GM18505 (cell line): Measurements from ENCODE around the gene COMP.
"Not testable (repeated sequence)": the region's sequence is repeated elsewhere in the genome, so short reads cannot be mapped to it uniquely, and the experiment has no call there.

Source experiments
- ATAC-seq: cut with Tn5 transposase; IDR thresholded peaks from one replicate; pipeline ENCODE4 v1.9.1; 2021; ENCODE audit not compliant: unreplicated experiment
- POLR2A ChIP-seq: IDR thresholded peaks from 4 replicates; pipeline ENCODE4 v1.6.1; 2011; ENCODE audit warnings: borderline replicate concordance; ENCODE audit not compliant: insufficient read depth, insufficient read length; ENCODE audit errors: extremely low read depth

The COMP gene

GRCh38 chr19:18815673-18816072, 24.6 kb upstream of the COMP start:
- ATAC-seq = no peak
- TF ChIP-seq POLR2A = no peak

DNA sequence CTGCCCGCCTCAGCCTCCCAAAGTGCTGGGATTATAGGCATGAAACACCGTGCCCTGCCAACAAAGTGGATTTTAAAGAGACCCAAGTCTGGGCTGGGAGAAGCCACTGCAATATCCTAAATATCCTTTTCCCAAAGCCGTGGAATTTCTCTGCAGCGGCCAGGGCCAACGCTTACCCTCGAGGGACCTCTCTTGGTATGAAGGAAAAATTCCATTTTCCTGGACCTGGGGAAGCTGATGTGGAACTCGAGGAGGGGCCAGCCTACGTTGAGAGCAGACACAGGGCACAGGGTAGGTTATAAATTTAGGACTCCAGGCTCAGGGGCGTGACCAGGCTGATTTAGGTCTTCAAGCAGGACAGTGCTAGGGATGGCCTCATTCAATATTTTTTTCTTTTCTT, 23.0 kb upstream of the COMP start:
- ATAC-seq = no peak
- no peak for TF ChIP-seq POLR2A

DNA sequence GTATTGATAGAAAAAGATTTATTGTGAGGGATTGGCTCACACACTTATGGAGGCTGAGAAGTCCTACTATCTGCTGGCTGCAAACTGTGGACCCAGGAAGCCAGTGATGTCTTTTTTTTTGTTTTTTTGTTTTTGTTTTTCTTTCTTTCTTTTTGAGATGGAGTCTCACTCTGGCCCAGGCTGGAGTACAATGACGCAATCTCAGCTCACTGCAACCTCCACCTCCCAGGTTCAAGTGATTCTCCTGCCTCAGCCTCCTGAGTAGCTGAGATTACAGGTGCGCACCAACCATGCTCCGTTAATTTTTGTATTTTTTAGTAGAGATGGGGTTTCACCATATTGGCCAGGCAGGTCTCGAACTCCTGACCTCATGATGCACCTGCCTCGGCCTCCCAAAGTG, 20.5 kb upstream of the COMP start:
- not testable (repeated sequence) for ATAC-seq

GRCh38 chr19:18809149-18809868, 18.2 kb upstream of the COMP start:
- no peak for ATAC-seq
- TF ChIP-seq POLR2A = no peak

DNA sequence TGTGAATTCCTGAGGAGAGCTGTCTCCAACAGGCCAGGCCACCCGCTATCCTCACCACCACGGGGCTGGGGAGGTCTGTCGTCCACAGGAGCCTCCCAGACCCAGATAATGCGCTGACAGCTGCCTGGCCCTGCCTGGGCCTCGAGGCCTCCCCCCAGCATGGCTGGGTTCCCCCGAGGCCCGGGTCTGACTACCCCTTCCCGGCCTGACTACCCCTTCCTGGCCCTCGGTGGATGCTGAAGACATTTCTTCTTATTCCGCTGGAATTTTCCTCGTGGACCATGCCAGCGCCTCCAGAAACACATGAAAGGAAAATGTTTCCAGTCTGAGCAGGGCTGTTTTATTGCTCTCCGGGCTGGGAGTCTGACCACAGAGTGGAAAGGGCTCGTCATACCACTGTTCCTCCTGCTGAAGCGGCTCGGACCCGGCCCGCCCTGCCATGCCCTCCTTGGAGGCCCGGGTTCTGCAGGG, 16.8 kb upstream of the COMP start:
- no peak for ATAC-seq
- no peak for TF ChIP-seq POLR2A

DNA sequence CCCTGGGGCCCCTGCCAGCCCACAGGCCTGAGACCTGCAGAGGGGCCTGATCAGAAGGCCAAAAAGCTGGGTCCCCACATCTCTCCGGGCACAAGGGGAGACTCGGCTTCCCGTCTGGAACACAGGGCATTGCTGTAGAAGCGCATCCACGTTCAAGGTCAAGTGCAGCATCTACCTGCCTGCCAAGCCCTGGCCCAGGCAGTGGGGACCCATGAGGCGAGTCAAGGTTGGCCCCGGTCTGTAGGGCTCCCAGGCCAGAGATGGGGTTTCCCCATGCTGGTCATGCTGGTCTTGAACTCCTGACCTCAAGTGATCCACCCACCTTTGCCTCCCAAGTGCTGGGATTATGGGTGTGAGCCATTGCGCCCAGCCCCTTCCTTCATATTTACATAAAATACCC, 13.5 kb upstream of the COMP start:
- ATAC-seq = no peak
- TF ChIP-seq POLR2A = no peak

DNA sequence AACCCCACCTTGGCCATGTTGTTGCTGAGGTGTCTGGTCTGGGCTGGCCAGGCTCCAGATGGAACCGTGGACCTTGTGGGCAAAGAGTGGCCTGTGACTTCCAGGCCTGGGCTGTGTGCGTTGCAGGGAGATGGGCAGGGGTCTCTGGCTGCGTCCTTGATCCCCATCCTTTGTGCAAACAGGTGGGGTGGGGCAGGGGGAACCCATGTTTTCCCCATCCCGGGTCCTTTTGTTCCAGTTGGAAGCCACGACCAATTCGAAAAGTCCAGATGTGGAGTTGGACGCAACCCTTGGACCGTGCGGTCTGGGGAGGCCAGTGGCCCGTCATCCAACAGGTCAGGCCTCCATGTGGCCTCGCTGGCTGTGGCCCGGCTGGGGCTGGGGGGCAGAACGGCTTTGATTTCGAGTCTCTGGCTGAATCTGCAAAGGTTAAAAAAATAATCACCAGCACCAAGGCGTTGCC, 13.1 kb upstream of the COMP start:
- no peak for TF ChIP-seq POLR2A
- ATAC-seq = no peak

GRCh38 chr19:18803550-18804138, 12.5 kb upstream of the COMP start:
- TF ChIP-seq POLR2A = no peak
- no peak for ATAC-seq

GRCh38 chr19:18802354-18802753, 11.2 kb upstream of the COMP start:
- TF ChIP-seq POLR2A = no peak
- ATAC-seq = no peak

- no peak for ATAC-seq
- TF ChIP-seq POLR2A = no peak
Observed at GRCh38 chr19:18800636-18801035, 9.5 kb upstream of the COMP start.

DNA sequence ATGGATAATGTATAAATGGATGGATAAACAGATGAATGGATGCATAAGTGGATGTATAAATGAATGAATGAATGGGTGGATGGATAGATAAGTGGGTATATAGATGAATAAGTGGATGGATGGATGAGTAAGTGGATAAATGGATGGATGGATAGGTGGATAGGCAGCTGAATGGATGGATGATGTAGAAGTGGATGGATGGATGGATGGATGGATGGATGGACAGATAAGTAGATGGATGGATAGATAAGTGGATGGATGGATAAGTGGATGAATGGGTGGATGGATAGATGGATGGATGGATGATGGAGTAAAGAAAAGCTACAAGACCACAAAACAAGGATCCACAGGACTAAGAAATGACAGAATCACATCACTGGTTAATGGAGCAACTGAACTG, 9.0 kb upstream of the COMP start:
- TF ChIP-seq POLR2A = no peak
- no peak for ATAC-seq

GRCh38 chr19:18799389-18799970, 8.4 kb upstream of the COMP start:
- ATAC-seq = no peak
- TF ChIP-seq POLR2A = no peak

- ATAC-seq = no peak
- TF ChIP-seq POLR2A = no peak
Observed at GRCh38 chr19:18798384-18799352, 7.6 kb upstream of the COMP start.
